Mammary epithelial cell (primary cell): Measurements from ENCODE around the gene RHOB.

Source experiments
- EZH2 ChIP-seq: IDR thresholded peaks from 2 replicates; pipeline ENCODE4 v1.6.1; 2012; ENCODE audit warnings: low read length, inconsistent platforms, borderline replicate concordance
- TF ChIP-seq, protein P1 (sequence below), 2 donors: IDR thresholded peaks in 1 of 2; conservative IDR thresholded peaks in 1 of 2; 2 replicates each; pipeline ENCODE4 v1.5.1; 2011 to 2012; ENCODE audit warnings: inconsistent platforms in 2 of 2, low read length in 2 of 2, mild to moderate bottlenecking in 2 of 2, control low read depth in 1 of 2, low read depth in 1 of 2; ENCODE audit not compliant: insufficient read depth in 1 of 2; ENCODE audit errors: extremely low read depth in 1 of 2

DNA sequence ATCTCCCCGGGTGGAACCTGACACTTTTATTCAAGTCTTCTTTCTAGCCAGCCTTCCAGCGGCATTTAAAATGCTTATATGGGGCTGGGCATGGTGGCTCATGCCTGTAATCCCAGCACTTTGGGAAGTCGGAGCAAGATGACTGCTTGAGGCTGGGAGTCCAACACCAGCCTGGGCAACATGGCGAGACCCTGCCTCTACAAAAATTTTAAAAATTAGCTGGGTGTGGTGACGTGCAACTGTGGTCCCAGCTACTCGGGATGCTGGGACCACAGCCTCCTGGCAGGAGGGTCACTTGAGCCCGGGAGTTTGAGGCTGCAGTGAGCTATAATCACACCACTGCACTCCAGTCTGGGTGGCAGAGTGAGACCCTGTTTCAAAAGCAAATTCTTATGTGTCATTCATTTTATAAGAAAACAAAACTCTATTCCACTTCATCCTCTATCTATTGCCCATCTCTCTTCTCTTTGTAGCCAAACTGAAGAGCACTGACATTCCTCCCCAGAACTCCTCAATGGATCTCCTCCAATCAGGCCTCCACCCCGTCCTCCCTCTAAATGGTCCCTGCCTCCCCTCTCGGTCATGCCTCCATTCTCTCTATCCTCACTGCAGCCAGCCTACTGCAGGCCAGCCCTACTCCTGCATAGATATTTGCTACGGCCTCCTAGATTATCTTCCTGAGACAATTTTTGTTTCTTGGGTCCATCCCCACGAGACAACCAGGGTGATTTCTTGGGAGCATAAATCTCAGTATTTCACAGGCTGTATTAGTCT is 18.0 kb upstream of the RHOB start:
- TF ChIP-seq EZH2 = no peak
- TF ChIP-seq, protein P1, sequence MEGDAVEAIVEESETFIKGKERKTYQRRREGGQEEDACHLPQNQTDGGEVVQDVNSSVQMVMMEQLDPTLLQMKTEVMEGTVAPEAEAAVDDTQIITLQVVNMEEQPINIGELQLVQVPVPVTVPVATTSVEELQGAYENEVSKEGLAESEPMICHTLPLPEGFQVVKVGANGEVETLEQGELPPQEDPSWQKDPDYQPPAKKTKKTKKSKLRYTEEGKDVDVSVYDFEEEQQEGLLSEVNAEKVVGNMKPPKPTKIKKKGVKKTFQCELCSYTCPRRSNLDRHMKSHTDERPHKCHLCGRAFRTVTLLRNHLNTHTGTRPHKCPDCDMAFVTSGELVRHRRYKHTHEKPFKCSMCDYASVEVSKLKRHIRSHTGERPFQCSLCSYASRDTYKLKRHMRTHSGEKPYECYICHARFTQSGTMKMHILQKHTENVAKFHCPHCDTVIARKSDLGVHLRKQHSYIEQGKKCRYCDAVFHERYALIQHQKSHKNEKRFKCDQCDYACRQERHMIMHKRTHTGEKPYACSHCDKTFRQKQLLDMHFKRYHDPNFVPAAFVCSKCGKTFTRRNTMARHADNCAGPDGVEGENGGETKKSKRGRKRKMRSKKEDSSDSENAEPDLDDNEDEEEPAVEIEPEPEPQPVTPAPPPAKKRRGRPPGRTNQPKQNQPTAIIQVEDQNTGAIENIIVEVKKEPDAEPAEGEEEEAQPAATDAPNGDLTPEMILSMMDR (conservative IDR thresholded peaks at IDR 0.05 in 1 of 2, IDR thresholded peaks at IDR 0.05 in 1 of 2; ENCODE audit: extremely low read depth in 1 of 2, insufficient read depth in 1 of 2, low read depth in 1 of 2, low read length in 2 of 2) = no peak
